CD4-positive, alpha-beta T cell treated with Interleukin-4 for 4 hours (primary cell): ENCODE measurements around the gene TIMM22.

ENCODE experiments used
- DNase-seq: peaks from one replicate; pipeline ENCODE4 v3.0.0-alpha.2; 2020

Gene TIMM22

GRCh38 chr17:1024076-1024475 is 27.1 kb downstream of the TIMM22 start:
- no peak for DNase-seq

- no peak for DNase-seq
Measured at GRCh38 chr17:1025733-1026598, 29.0 kb downstream of the TIMM22 start.

DNA sequence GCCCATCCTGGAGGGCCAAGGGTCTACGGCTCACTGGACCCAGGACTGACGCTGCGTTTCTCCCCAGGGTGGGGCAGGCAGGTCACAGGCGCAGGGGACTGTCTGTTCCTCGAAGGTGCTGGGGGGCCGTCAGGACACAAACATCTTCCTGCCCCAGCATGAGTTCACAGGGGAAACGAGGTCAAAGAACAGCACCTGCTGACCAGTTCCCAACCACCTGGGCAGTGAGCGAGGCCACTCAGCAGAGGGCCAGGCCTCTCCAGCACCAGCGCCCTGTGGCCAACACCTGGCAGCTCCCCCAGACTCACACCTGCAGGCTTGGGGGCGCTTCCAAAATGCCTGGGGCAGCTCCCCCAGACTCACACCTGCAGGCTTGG is 29.7 kb downstream of the TIMM22 start:
- DNase-seq, result no peak

- no peak for DNase-seq
Measured at GRCh38 chr17:1027044-1027443, 30.1 kb downstream of the TIMM22 start.

GRCh38 chr17:1029196-1029921 is 32.4 kb downstream of the TIMM22 start:
- DNase-seq, result no peak

DNA sequence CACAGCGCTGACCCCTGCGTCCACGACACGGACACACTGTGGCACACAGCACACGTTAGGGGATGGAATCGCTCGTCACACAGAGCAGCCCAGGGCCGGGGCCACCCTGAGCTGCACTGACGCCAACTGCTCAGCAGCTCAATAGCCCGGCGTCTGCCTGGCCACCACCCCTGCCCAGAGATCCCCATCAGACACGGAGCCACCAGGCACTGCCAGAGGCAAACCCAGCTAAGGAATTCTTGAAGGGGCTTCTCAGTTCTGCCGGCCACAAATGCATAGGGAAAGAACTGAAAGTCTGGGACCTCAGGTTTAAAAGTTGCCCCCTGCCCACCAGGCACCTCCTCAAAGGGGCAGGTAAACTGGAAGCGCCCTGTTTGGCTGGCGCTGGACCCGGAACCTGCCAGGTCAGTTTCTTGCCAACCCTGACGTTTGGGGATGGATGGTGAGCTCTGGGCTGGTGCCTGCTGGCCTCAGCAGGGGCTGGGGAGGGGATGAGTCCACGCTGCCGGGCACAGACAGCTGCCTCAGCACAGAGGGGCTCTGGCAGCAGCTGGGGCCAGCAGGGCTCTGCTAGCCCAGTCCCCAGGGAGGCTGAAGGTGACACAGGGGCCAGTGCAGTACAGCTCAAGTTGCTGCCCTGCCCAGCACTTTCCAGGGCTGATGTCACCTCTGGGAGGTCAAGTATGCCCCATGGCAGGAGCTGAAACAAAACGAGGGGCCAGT is 33.2 kb downstream of the TIMM22 start:
- DNase-seq, result no peak

DNA sequence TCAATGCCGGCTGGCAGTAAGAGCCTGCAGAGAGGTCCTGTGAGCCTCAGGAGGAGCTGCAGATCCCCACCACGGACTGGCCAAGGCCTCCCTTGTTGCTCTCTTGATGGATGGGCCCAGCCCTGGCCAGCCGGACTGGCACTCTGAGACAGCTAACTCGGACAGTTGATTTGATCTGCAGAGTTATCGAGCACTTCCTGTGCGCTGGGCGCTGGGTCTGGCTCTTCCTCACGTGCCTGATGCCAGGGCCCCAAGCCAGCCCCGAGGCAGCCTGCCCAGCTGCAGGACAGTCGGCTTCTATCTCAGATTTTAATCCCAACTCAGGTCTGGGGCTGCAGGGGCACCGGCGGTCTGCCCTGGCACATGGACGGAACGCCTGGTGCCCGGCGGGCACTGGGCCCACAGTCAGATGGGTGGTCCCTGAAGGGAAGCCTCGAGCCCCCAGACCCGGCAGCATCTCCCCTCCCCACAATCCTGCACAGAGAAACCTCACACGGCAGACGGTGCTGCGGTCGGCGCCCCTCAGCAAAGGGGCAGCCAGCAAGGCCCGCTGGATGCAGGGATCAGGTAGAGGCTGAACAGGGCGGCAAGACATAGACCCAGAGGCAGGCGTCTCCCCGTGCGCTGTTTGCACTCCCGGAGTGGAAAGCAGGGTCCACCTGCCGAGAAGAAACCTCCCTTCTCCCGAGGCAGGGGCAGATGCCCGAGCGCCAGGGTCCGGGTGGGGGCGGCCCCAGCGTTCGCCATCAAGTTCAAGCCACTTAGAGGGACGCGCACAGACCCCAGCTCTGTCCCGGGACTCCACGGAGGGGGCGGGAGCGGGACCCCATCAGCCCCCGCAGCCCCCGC is 34.0 kb downstream of the TIMM22 start:
- no peak for DNase-seq

- DNase-seq, result no peak
Measured at GRCh38 chr17:1031711-1032110, 34.8 kb downstream of the TIMM22 start.

DNA sequence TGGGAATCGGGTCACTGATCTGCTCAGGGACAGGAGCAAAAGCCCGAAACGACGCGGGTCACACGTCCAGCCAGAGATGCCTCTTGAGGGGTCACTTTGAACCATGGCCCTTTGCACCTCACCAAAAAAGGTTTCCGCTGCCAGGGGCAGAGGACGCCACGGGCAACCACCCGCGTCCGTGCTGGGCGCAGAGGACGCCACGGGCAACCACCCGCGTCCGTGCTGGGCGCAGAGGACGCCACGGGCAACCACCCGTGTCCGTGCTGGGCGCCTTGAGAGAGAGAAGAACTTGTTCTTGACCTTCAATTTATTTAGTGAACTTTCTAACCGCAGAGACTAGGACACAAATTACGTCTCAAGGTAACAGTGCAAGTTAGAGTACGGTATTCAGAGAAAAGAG is 35.5 kb downstream of the TIMM22 start:
- DNase-seq, result no peak

GRCh38 chr17:1033503-1033902 is 36.6 kb downstream of the TIMM22 start:
- DNase-seq, result no peak

DNA sequence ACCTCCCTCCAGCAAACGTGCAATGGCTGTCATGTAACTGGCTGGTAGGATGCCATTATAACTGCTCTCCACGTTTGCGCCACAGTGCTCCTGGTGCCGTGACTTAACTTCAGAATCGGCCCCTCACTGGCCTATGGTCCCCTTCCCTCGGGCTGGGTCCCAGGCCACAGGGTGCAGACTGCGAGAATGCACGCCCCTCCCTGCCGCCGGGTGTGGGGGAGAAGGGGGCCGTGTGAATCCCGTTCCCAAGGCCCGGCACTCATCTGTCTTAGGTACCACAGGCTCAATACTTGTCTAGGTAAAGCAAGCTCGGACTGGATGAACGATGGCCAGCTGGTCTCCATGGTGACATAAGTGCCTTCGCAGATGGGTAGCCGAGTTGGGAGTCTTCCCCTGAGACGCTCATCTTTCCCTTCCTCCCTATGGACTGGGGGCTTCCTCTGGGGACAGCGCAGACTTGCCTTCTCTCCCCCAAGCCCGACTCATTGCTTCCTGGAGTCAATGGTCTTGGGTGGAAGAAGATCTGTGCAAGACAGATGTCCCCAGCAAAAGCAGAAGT is 37.8 kb downstream of the TIMM22 start:
- DNase-seq, result no peak

GRCh38 chr17:1035546-1036170 is 38.7 kb downstream of the TIMM22 start:
- DNase-seq, result no peak

DNA sequence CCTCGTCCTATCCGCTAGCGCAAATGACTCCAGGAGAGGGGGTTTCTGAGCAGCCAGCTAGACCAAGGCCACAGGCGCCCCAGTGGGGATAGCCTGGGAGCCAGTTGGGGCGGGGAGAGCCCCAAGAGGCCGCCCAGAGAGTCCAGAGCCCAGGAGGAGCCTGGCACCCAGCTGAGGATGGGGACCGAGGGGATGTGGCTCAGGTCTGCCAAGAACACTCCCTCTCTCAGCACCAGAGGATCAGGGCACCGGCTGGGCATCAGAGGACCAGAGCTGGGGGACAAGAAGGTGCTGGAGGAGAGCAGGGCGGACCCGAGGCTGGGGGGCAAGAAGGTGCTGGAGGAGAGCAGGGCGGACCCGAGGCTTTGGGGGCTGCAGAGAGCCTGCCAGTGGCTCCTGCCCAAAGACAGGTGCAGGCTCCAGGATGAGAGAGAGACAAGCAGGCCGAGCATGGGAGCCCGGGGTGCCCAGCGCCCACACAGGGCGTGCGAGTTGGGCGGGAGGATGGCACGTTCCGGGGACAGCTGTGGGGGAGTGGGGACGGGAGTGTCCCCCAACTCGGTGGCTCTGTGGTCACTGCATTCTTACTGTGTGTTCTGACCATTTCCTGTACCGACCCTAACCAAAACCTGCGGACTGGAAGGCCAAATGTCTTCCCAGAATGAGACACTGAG is 39.4 kb downstream of the TIMM22 start:
- DNase-seq, result no peak

DNA sequence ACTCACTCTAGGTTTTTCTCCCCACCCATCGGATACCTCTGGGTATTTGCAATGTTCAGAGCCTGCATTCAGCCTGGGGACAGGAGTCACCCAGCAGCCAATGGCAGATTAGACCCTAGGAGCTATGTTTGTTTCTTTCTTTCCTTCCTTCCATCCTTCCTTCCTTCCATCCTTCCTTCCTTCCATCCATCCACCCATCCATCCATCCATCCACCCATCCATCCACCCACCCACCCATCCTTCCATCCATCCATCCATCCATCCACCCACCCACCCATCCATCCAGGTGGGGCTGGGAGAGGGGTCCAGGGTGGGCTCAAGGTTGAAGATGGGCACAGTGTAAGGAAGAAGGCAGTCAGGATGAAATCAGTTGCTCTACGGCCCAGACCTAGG is 39.9 kb downstream of the TIMM22 start:
- DNase-seq, result no peak

DNA sequence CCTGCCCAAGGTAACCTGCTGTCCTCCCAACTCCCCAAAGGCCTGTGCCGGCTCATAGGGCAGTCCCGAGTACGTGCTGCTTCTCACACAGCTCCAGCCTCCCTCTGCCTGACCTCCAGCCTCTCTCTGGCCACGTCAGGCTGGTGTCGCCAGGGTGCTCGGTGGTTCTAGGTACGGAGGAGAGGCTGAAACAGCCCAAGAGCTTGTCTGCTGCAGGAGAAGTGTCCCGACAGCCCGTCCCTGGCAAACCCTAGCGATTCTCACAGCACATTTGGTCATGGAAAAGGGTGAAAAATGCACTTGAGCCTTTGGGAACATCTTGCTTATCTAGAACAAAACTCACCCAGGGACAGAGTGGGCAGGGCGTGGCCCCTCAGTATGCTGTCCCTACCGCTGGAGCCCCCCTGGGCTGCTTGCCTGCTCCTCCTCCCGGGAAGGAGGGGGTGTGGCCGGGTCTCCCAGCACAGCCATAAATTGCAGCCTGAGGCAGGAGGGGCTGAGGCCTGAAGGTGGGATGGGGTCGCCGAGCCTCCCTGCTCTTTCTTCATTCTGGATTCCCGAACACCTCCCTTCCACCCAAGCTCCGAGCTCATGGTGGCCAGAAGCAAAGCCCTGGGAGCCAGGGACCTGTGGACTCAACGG is 40.4 kb downstream of the TIMM22 start:
- DNase-seq, result no peak

GRCh38 chr17:1038459-1039122 is 41.7 kb downstream of the TIMM22 start:
- no peak for DNase-seq

DNA sequence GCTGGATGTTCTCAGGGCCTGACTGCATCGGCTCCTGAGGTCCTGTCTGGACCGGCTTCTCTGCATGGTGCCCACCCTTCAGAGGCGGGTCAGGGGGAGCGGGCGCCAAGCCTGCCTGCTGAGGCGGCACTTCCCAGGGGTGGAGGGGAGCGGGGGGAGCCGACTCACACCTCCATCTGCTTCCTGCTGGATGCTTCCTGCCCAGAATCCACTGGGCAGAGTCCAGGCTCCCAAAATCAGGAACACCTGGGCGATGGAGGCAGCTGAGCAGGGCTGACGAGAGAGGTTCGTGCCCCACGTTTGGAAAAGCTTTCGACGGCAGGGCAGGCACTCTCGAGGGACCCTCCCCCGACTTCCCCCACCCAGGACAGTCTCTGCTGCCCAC is 42.2 kb downstream of the TIMM22 start:
- DNase-seq, result no peak

DNA sequence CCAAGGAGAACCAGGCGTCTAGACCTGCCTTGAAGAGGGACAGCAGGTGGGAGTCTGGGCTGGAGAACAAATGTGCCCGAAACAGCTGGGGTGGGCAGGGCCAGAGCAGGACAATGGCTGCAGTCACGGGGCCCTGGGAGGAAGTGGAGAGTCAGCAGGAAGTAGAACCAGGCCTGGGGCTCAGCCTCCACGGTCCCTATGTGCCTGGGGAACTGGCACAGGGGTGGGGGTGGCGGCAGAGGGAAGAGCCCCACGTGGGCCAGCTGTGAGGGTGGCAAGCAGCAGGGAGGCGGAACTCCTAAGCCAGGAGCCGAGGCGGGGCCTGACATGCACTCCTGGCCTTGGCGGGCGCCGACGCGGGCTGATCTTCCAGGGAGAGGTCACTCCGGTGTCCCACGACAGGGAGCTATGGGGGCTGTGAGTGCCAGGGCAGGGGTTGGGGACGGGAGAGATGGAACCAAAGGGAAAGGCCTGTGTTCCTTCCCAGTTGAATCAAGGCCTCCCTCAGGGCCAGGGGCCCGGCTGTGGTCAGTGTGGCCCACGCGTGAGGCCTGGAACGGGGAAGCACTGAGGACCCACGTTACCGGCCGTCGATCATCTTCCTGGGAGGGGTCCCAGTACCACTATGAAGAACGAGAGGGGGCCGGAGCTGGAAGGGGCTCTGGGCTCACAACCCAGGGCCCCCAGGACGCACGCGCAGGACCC is 42.7 kb downstream of the TIMM22 start:
- DNase-seq, result no peak

DNA sequence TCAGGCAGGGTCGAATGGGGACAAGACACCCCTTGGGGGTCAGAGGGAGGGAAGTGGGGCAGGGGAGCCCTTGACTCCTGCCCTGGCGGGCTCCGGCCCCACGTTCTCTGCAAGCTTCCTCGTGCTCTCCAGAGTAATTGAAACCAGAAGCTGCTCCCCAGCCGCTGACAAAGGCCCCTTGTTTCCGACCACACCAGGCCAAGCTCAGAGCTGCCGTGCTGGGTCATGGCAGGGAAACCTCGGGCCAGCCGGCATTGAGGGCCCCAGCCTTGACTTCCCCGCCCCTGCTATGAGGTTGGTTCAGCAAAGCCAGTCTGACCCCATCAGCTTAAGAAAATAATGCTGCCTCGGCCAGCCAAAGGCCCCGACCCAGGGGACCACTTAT is 43.3 kb downstream of the TIMM22 start:
- DNase-seq, result no peak

DNA sequence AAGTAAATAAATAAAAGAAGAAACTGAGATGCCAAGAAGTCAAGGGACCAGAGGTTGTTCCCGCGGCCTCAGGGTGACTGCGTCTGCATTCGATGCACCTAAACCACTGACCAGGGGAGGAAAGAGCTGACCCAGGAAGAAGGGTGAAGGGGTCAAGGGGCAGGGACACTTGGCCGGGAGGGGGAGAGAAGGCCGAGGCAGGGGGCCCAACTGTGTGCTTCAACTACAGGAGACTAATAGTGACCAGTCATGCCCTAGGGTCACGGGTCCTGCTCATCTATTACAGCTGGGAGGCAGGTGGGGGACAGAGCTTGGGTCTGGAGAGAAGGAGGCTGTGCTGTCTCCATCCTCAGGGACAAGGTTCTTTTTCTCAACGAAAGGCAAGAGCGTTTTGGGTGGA is 44.8 kb downstream of the TIMM22 start:
- no peak for DNase-seq
